Measurements from ENCODE around the gene PIP5K1B.

Gene PIP5K1B

DNA sequence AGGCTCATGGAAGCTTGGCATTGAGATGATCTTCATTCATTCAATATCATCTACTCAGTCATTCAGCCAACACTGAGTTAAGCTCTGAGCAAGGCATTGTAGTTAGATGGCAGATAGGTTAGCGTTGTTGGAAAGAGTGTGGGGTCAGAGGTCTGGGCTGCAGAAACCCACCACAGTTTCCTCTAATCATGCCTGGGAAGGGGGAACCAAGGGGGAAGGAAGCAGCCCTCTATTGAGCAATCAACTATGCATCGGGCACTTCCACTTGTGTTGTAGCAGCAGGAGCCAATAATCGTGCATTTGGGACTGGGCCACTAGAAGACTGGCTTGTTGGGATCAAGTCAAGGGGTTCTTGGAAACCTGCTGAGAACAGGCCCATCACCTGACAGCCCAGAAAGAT, 139.1 kb downstream of the PIP5K1B start:
- no peaks in the 10 kb centered on the region for H3K79me2 ChIP-seq (ENCODE audit: insufficient read depth, low read length)
- no peaks in the 10 kb centered on the region for H3K9me3 ChIP-seq (ENCODE audit: insufficient read depth, low read depth, low read length)
- no peak overlapping the region for H3K9ac ChIP-seq (ENCODE audit: low read depth, low read length, poor library complexity, severe bottlenecking)
- H3K27me3 ChIP-seq (ENCODE audit: insufficient read depth, low read length, poor library complexity, severe bottlenecking) = no peaks in the 10 kb centered on the region
- H3K36me3 ChIP-seq (ENCODE audit: insufficient read depth, low read length) = no peaks in the 10 kb centered on the region
- TF ChIP-seq EZH2phosphoT487 (IDR thresholded peaks at IDR 0.05; ENCODE audit: borderline replicate concordance) = no peak
- TF ChIP-seq, protein P1, sequence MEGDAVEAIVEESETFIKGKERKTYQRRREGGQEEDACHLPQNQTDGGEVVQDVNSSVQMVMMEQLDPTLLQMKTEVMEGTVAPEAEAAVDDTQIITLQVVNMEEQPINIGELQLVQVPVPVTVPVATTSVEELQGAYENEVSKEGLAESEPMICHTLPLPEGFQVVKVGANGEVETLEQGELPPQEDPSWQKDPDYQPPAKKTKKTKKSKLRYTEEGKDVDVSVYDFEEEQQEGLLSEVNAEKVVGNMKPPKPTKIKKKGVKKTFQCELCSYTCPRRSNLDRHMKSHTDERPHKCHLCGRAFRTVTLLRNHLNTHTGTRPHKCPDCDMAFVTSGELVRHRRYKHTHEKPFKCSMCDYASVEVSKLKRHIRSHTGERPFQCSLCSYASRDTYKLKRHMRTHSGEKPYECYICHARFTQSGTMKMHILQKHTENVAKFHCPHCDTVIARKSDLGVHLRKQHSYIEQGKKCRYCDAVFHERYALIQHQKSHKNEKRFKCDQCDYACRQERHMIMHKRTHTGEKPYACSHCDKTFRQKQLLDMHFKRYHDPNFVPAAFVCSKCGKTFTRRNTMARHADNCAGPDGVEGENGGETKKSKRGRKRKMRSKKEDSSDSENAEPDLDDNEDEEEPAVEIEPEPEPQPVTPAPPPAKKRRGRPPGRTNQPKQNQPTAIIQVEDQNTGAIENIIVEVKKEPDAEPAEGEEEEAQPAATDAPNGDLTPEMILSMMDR (conservative IDR thresholded peaks at IDR 0.05; ENCODE audit: low read length) = no peak
- no peak overlapping the region for H3K4me2 ChIP-seq (ENCODE audit: low read depth, low read length, poor library complexity, severe bottlenecking)
- H3K4me3 ChIP-seq (ENCODE audit: low read length, poor library complexity, severe bottlenecking) = no peak overlapping the region
- no peaks in the 10 kb centered on the region for H3F3A ChIP-seq (ENCODE audit: low read depth)
- no peaks in the 10 kb centered on the region for H4K20me1 ChIP-seq (ENCODE audit: insufficient read depth, low read length, poor library complexity, severe bottlenecking)
- H3K9me2 ChIP-seq (replicated peaks; ENCODE audit: low read depth, low read length) = no peaks in the 10 kb centered on the region
- H2AFZ ChIP-seq (ENCODE audit: low read length) = no peak overlapping the region
- H3K4me1 ChIP-seq (ENCODE audit: insufficient read depth, low read length, poor library complexity, severe bottlenecking) = no peaks in the 10 kb centered on the region

DNA sequence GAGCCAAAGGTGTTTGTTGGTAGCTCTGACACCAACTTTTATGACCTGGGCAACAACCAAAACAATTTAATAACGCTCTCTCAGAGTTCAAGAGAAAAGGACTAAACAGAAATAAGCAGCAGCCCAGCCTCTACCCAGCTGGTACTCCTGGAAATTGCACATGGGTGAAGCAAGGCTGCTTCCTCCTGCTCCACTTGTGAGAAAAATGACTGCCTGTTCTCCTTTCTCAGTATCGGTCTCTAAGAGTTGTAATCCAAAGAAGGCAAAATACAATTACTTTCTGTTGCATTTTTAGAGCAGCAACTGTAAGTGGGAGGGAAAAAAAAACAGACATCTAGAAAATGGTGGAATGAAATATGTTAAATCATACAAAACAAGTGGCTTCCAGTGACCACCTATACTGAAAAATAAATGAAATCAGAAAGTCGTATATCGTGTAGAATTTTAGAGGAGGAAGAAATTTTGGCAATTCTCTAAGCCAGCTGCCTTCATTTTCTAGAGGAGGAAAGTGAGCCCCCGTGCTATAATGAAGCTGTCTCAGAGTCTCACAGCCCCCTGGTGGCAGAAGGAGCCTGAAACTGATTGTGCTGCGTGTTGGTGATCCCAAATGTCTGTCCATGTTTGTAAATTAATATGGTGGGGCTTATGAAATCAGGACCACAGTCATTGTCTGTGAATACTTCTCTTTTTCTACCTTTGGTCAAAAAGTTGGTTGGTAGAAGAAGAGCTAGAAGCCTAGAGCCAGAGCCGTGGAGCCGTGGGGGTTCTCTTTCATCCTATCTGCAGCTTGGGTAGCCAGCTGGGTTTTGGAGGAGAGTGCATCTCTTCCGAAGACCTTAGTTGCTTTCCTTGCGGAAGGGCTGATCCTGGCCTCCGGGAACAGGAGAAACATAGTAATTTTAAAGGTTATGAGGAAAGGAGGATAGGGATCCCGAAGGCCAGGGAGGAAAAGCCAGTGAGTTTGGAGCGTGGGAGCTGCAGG, 139.9 kb downstream of the PIP5K1B start:
- Histone ChIP-seq H4K20me1 (ENCODE audit: insufficient read depth, low read length, poor library complexity, severe bottlenecking) (no peaks in the 10 kb centered on the region), H3K4me3 (ENCODE audit: low read length, poor library complexity, severe bottlenecking) (no peak overlapping the region), H3K9ac (ENCODE audit: low read depth, low read length, poor library complexity, severe bottlenecking) (no peak overlapping the region), H3K79me2 (ENCODE audit: insufficient read depth, low read length) (no peaks in the 10 kb centered on the region), H2AFZ (ENCODE audit: low read length) (no peak overlapping the region), H3K36me3 (ENCODE audit: insufficient read depth, low read length) (no peaks in the 10 kb centered on the region), H3F3A (ENCODE audit: low read depth) (no peaks in the 10 kb centered on the region), H3K9me3 (ENCODE audit: insufficient read depth, low read depth, low read length) (no peaks in the 10 kb centered on the region), H3K9me2 (replicated peaks; ENCODE audit: low read depth, low read length) (no peaks in the 10 kb centered on the region), H3K4me1 (ENCODE audit: insufficient read depth, low read length, poor library complexity, severe bottlenecking) (no peaks in the 10 kb centered on the region), H3K4me2 (ENCODE audit: low read depth, low read length, poor library complexity, severe bottlenecking) (no peak overlapping the region), H3K27me3 (ENCODE audit: insufficient read depth, low read length, poor library complexity, severe bottlenecking) (no peaks in the 10 kb centered on the region)
- TF ChIP-seq, protein P1 (conservative IDR thresholded peaks at IDR 0.05; ENCODE audit: low read length) = peak; percentile 79
- no peak for TF ChIP-seq EZH2phosphoT487 (IDR thresholded peaks at IDR 0.05; ENCODE audit: borderline replicate concordance)

DNA sequence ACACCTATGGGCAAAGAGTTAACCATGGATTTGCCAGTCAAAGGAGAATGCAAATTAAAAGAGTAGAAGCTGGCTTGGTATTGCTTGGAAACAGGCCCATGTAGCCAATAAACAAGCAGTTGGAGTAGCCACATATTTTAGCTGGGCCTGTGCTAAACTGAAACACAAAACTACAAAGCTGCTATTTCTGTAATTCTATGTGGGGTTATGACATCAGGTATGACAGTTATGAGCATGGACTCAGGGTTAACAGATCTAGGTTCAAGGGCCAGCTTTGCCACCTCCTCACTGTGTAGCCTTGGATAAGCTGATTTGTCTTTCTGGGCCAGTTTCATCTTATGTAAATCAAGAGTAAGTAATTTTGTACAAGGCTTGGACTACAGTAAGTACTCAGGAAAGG, 142.7 kb downstream of the PIP5K1B start:
- Histone ChIP-seq H3K9me2 (replicated peaks; ENCODE audit: low read depth, low read length) (no peaks in the 10 kb centered on the region), H3K27me3 (ENCODE audit: insufficient read depth, low read length, poor library complexity, severe bottlenecking) (no peaks in the 10 kb centered on the region), H2AFZ (ENCODE audit: low read length) (no peak overlapping the region), H3F3A (ENCODE audit: low read depth) (no peaks in the 10 kb centered on the region), H3K36me3 (ENCODE audit: insufficient read depth, low read length) (no peaks in the 10 kb centered on the region), H3K79me2 (ENCODE audit: insufficient read depth, low read length) (no peaks in the 10 kb centered on the region), H3K9ac (ENCODE audit: low read depth, low read length, poor library complexity, severe bottlenecking) (no peak overlapping the region), H3K4me1 (ENCODE audit: insufficient read depth, low read length, poor library complexity, severe bottlenecking) (peaks cover 4% of the 10 kb centered on the region), H3K4me3 (ENCODE audit: low read length, poor library complexity, severe bottlenecking) (no peak overlapping the region), H3K4me2 (ENCODE audit: low read depth, low read length, poor library complexity, severe bottlenecking) (no peak overlapping the region), H4K20me1 (ENCODE audit: insufficient read depth, low read length, poor library complexity, severe bottlenecking) (no peaks in the 10 kb centered on the region), H3K9me3 (ENCODE audit: insufficient read depth, low read depth, low read length) (no peaks in the 10 kb centered on the region)
- TF ChIP-seq, protein P1 (conservative IDR thresholded peaks at IDR 0.05; ENCODE audit: low read length) = no peak
- no peak for TF ChIP-seq EZH2phosphoT487 (IDR thresholded peaks at IDR 0.05; ENCODE audit: borderline replicate concordance)

Data from Loucy (cell line).